HG03175 (cell line): ENCODE measurements around the gene PMPCA.

Experiments
- ATAC-seq: cut with Tn5 transposase; IDR thresholded peaks from one replicate; pipeline ENCODE4 v1.9.1; 2021; ENCODE audit warnings: mild to moderate bottlenecking, moderate library complexity; ENCODE audit not compliant: unreplicated experiment

The PMPCA gene

DNA sequence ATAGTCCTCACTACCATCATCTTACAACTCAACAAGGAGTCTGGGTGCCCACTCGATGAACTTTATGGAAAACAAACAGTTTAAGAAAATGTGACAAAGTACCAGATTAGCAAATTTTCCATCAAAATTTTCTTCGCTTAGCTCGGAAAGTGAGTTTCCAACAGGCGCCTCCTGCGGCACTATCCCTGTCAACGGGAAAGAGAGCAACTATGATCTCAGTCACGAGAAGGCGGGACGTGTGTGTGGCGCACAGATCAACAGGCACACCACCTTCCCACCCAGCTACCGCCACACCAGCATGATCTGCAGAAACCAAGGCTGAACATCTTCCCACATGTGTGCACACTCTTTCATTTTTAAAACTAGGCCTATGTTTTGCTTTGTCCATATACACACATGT is 42.9 kb downstream of the PMPCA start:
- ATAC-seq: no peak

GRCh38 chr9:136454026-136454796 is 43.8 kb downstream of the PMPCA start:
- ATAC-seq: no peak

DNA sequence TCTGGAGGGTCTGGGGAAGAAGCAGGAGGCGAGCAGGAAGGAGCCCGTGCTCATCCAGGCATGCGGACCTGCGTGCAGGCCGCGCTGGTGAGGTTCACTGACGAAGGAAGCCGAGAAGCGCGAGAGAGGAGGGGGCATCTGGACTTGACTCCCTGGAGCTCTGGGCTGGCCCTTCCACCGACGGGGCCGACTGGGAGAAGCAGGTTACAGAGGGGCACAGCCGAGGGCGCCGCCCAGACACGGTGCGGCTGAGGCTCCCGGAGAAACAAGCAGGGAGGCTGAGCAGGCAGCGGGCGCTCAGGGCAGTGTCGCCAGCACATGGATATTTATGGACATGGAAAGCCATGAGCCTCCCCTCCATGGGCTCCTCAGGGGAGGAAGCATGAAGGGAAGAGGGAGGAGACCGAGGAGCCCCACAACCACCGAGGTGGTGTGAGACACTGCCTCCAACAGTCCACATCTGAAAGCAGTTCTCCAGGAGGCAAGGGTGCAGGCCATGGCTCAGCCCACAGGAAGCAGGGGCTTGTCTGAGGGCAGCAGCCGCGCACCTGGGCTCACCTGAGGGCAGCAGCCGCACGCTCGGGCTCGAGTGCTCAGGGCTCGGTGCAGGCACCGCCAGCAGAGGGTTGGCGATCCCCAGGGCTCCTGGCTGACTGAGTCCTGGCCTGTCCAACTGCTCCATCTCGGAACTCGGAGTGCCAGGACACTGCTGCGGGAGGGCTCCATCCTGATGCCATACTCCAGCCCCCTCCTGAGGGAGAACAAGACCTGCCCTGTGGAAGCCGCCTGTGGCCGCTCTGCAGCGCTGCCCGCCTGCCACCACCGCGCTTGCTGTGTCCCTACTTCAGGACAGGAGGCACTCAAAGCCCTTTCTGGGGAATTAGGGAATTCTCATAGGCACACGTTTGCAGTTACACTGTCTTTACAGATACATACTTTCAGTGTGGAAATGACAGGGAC is 44.9 kb downstream of the PMPCA start:
- ATAC-seq: no peak

DNA sequence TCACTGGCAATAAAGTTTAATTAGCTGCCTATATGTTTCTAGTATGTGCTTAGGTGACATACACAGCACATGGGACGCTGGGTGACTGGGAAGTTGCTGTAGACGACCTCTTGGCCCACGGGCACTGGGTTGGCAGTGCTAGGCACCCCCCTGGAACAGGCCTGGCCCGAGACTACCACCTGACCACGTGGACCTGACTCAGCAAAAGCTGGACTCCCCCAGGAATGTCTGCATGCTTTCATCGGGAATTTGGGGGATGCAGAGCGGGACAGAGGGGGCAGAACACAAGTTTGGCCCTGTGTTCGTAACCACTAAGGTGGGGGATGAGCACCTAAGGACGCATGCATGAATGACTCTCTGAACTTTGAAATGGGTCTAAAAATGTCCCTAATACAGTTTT is 45.8 kb downstream of the PMPCA start:
- ATAC-seq: no peak

- ATAC-seq: no peak
These were observed 46.9 kb downstream of the PMPCA start for GRCh38 chr9:136457326-136457725.

- ATAC-seq: no peak
These were observed 49.0 kb downstream of the PMPCA start for GRCh38 chr9:136459425-136459824.

- ATAC-seq: no peak
These were observed 50.4 kb downstream of the PMPCA start for GRCh38 chr9:136460772-136461325.

- ATAC-seq: no peak
These were observed 52.2 kb downstream of the PMPCA start for GRCh38 chr9:136462664-136463063.

DNA sequence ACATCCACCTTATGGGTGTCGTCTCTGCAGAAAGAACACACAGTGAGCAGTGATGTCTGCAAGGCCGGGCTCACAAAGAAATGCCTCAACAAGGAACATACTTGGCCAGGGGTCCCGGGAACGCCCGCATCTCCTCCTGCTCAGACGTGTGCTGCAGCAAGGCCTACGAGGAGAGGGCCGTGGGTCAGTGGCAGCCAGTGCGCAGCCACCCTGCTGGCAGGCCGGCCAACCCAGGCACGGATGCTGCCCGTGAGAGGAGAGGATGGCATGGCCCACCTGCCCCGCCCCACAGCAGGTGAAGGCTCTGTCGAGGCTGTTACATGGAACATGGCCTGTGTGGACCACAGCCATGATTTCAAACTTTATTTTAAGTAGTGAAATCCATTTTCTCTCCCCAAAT is 53.1 kb downstream of the PMPCA start:
- ATAC-seq: no peak

DNA sequence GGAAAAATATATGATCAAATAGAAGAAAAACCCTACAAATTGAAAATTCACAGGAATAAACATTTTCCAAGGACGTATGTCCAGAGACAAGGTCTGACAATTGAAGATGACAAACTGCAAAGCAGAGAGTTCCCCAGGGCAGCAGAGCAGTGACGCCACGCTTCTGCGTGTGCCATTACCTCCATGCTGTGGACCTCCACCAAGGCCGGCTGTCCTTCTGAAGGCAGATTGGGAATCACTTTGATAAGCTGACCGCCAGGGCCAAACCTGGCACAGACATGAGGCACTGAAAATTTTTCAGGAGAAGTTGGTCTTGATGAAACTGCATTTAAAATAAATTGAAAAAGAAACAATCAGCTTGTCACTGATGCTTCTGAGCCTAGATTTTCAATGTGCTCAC is 53.8 kb downstream of the PMPCA start:
- no peak for ATAC-seq

DNA sequence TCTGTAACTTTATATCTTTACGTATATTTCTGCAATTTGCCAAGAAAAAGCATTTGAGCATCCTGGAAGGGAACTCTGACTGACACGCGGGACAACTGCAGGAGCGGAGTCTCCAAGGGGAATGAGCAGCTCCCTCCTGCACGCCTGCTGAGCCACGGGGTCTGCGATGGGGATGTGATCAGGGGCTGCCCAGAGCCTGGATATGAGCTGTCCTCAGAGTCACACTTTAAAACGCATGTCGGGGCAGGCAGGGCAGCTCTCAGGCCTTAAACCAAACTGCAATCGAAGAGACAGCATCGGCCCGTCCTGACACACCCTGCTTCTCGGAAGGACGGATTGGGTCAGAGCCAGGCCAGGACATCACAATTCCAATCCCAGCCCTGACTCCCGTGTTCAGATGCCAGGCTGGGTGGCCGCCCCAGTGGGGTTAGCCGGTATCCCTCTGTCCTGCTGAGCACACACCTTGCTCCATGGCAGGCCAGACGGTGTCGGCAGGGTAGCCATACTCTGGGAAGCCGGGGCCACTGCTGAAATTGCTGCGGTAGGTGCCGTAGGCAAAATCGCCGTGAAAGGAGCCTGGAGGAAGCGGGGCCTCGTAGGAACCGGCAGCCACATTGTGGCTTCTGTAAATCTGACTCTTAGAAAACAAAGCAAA is 55.2 kb downstream of the PMPCA start:
- ATAC-seq: no peak

DNA sequence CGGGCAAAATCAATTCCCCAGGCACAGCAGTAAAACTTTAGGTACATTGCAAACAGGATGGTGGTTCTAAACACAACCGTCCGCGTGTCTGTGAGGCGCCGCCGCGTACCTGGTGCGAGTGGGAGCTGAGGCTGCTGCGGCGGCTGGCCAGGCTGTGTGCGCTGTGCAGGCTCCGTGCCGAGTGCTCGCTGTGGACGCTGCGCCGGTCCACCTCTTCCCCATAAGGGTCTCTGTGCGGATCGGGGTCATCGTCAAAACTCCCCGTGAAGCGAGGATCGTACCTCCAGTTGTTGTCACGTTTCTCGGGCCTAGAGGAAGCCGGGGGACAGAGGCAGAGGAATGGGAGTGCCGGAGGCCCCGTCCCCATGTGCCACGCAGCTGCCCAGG is 55.7 kb downstream of the PMPCA start:
- no peak for ATAC-seq

DNA sequence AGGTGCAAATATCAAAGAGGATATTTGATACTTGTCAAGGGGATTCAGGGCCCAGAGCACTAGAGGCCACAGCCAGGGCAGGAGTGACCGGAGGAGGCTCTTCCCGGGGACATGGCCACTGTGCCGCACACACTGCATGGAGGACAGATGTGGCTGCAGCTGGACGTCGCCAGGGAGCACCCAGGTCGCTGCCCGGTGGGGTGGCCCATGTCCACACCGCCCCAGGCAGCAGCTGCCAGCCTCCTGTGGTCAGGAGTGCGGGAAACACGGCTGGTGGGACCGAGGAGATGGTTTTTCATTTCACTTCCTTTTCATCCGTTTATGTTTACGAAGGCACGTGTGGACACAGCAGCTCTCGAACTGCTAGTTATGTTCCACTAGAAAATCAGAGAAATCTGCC is 57.3 kb downstream of the PMPCA start:
- no peak for ATAC-seq

DNA sequence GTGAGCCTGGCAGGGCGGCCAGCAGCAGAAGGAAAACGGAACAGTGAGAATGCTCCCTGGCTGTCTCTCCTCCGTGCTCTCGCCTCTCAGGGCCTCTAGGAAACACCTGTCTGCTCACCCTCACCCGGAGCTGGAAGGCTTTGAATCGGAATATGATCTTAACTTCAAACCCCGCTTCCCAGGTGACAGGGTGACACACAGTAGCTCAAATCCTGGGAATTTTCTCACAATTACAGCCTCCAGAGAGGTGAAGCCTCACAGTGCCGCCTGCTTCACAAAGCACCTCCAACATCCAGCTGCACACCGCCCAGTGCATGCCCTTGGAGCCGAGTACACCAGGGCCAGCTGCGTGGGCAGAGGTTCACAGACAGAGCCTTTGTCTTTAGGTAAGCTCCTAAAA is 59.9 kb downstream of the PMPCA start:
- ATAC-seq: no peak

DNA sequence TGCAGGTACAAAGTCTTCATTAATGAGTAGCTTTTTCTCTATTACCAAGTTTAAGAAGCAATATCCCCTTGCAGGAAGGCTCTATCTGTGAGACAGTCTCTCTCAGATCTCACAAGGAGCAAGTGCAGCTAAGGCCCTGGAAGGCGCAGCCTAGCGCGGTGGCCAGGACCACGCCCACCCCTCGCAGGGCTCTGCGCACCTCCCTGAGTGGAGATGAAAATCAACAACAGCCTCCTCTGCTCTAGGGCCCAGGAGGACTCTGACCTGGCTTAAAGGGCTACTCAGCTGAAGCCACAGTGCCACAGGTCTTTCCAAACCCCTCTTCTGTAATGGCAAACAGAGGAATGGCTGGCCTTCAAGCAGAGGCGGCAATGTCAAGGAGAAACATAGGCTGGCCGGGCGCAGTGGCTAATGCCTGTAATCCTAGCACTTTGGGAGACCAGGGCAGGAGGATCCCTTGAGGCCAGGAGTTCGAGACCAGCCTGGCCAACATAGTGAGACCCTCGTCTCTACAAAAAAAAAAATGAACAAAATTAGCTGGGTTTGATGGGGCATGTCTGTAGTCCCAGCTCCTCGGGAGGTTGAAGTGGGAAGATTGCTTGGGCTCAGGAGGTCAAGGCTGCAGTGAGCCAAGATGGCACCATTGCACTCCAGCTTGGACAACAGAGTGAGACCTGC is 60.5 kb downstream of the PMPCA start:
- no peak for ATAC-seq

DNA sequence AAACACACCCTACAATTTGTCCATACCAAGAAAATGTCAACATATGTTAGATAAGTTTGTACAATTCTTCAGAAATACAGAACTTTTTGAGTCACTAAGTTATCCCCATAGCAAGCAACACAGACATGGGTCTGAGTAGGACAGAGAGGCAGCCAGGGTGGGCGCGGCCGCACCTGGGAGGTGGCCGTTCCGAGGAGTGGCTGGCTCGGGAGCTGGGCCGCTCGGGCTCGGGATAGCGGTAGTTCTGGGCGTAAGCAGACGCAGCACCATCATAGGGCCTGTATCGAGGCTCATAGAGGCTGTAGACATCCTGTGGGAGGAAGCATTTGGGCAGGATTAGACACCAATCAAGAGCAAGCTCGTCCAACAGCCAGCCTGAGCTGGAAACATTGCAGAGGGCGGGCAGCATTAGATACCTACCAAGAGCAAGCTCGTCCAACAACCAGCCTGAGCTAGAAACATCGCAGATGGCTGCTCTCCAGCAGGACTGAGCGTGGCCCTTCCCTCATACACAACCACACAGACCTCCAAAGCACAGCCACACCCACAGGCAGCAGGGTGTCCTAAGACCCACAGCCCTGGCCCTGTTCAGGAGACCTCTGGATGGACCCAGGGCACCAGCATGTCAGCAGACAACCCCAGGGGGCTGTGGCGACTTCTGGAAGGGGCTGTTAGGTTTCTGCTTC is 61.5 kb downstream of the PMPCA start:
- no peak for ATAC-seq

GRCh38 chr9:136472640-136473353 is 62.3 kb downstream of the PMPCA start:
- no peak for ATAC-seq

DNA sequence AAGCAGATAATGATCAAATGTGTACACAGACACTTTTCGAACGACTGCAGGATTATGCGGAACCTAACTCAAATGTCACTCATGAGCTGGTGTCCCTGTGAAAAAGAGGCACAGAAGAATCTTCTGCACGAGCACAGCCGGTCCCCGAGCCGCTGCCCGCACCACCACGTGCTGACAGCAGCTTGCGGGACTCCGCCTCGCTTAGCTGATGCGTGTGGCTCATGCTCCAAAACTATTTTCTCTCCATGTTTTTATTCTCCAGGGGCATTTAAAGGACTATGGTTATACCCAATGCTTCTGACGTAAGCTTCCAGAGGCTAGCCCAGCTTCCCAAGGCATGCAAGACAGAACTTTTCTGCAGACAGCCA is 62.9 kb downstream of the PMPCA start:
- no peak for ATAC-seq
